Esophagus muscularis mucosa (tissue), 4 donors: Measurements from ENCODE around the gene THBD. TPM values are rescaled to one million over a fixed set of nuclear protein-coding genes. Genes with fewer than 3 reads are reported as not detected.
A peak's percentile ranks its signal among the peaks of the same experiment; 100 is the strongest.

Source experiments
- DNase-seq: peaks from one replicate; pipeline ENCODE4 v3.0.0-alpha.2; 2017; ENCODE audit errors: extremely low spot score
- H3K27ac ChIP-seq, 4 donors: fragments of 200-600 bp; sonication (generic); replicated peaks in 1 of 4; 1 replicate in 3 of 4; 2 replicates in 1 of 4; pipeline ENCODE4 v1.5.1; 2016 to 2019; ENCODE audit warnings: mild to moderate bottlenecking in 1 of 4
- H3K27me3 ChIP-seq, 4 donors: fragments of 200-600 bp; sonication (generic); one replicate each; pipeline versions ENCODE4 v1.5.1 to v1.6.0; 2016 to 2019
- H3K36me3 ChIP-seq, 4 donors: fragments of 200-600 bp; sonication (generic); one replicate each; pipeline ENCODE4 v1.5.1; 2016 to 2019
- H3K4me1 ChIP-seq, 4 donors: fragments of 200-600 bp; sonication (generic); one replicate each; pipeline ENCODE4 v1.5.1; 2016 to 2019
- H3K4me3 ChIP-seq, 4 donors: fragments of 200-600 bp; sonication (generic); 1 replicate in 2 of 4; 2 replicates in 2 of 4; pipeline ENCODE4 v1.5.1; 2016 to 2019; ENCODE audit warnings: mild to moderate bottlenecking in 4 of 4, moderate library complexity in 1 of 4
- H3K9me3 ChIP-seq, 4 donors: fragments of 200-600 bp; sonication (generic); 1 replicate in 3 of 4; 2 replicates in 1 of 4; pipeline ENCODE4 v1.5.1; 2016 to 2019
- CTCF ChIP-seq, 3 experiments: fragments of 200-600 bp in 2 of 3; fragments of 450-650 bp in 1 of 3; sonication (generic) in 2 of 3; IDR thresholded peaks; one replicate each; pipeline ENCODE4 v1.5.1; 2017 to 2019; ENCODE audit warnings: antibody characterized with exemption in 3 of 3, mild to moderate bottlenecking in 2 of 3, moderate library complexity in 1 of 3
- EP300 ChIP-seq: sonication (generic); formaldehyde crosslinking; IDR thresholded peaks from one replicate; pipeline ENCODE4 v1.6.1; 2017; ENCODE audit warnings: antibody characterized with exemption
- POLR2A ChIP-seq: fragments of 450-650 bp; IDR thresholded peaks from one replicate; pipeline ENCODE4 v1.6.1; 2017; ENCODE audit warnings: antibody characterized with exemption, moderate library complexity, mild to moderate bottlenecking, low read depth
- POLR2AphosphoS5 ChIP-seq, 2 donors: sonication (generic); formaldehyde crosslinking; IDR thresholded peaks; one replicate each; pipeline ENCODE4 v1.6.1; 2017; ENCODE audit warnings: antibody characterized with exemption in 2 of 2
- WGBS: methylation state at CpG from one replicate; pipeline ENCODE4 v1.1.5; 2018; 5-methylcytosine and 5-hydroxymethylcytosine counted together
- intact Hi-C: fragments of 100-400 bp; cut with DNase I; formaldehyde crosslinking; loops from one replicate; pipeline ENCODE4 v1.15.1; 2023
- total RNA-seq, 4 donors: library from RNA; depleted of rRNA; stranded (reverse); fragments of >200 nt; gene quantifications; one replicate each; pipeline versions ENCODE4 v1.1.0 to v1.2.1, GENCODE V29; 2016

THBD gene, protein sequence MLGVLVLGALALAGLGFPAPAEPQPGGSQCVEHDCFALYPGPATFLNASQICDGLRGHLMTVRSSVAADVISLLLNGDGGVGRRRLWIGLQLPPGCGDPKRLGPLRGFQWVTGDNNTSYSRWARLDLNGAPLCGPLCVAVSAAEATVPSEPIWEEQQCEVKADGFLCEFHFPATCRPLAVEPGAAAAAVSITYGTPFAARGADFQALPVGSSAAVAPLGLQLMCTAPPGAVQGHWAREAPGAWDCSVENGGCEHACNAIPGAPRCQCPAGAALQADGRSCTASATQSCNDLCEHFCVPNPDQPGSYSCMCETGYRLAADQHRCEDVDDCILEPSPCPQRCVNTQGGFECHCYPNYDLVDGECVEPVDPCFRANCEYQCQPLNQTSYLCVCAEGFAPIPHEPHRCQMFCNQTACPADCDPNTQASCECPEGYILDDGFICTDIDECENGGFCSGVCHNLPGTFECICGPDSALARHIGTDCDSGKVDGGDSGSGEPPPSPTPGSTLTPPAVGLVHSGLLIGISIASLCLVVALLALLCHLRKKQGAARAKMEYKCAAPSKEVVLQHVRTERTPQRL
- 100 to 1,000 TPM in 1 of 4 donors, 10 to 100 TPM in 3; 22.4 to 206 (median 47.3) TPM for total RNA-seq

DNA sequence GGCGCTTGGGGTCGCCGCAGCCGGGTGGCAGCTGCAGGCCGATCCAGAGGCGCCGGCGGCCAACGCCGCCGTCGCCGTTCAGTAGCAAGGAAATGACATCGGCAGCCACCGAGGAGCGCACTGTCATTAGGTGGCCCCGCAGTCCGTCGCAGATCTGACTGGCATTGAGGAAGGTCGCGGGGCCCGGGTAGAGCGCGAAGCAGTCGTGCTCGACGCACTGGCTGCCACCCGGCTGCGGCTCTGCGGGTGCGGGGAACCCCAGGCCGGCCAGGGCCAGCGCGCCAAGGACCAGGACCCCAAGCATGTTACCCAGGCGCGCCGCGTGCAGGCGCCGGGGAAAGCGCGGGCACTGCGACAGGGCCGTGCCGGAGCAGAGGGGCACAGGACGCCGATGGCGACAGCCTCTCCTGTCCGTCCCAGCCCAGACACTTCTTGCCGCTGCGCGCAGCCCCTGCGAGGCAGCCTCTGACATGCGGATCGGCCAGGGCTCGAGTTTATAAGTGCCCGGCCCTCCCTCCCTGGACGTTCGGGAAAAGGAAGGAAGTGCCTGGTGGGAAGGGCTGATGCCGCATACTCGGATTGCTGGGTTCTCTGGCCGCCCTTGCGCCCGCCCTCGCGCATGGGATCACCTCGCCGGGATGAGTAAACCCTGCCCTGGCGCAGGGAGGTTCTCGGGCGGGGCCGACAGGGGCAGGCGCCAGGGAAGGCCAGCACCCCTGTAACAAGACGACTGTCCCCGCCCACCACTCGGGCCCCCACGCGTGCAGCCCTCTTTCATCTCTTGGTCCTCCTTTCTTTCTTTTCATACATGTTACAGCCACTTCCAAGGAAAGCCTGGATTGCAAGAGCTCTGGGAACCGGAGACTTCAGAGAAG, at the start of gene THBD:
THBD (minus strand) TSS at position 472 of the 875 bp plus-strand sequence; CDS start at position 304, 168 bp downstream.
- Histone ChIP-seq H3K27ac (peak within 1 kb of the TSS; percentile 69 to 85 (median 82)), H3K27me3 (peaks cover 0 to 72% (median 14%) of the 10 kb centered on the region in 4 donors), H3K4me3 (peak within 1 kb of the TSS; percentile 56 to 65 (median 60)), H3K9me3 (no peaks in the 10 kb centered on the region), H3K36me3 (peaks cover 0 to 16% (median 0%) of the 10 kb centered on the region in 4 donors), H3K4me1 (peaks cover 27 to 65% (median 45%) of the 10 kb centered on the region in 4 donors)
- DNase-seq: peak; percentile 95
- peak; percentile 88 to 93 for TF ChIP-seq POLR2AphosphoS5 (IDR thresholded peaks at IDR 0.05)
- TF ChIP-seq CTCF (IDR thresholded peaks at IDR 0.05): no peak
- TF ChIP-seq EP300: no peak
- TF ChIP-seq POLR2A: peak; percentile 52
- intact Hi-C loops: loop anchor here (10.0 kb wide), 1 partner anchor 295 kb away; no protein-coding TSS in a partner anchor
- WGBS: 0% methylated on average over 11 of the region's 79 CpGs

GRCh38 chr20:23097636-23098580, 48.4 kb upstream of the THBD start:
- intact Hi-C loops: no loop called here
- TF ChIP-seq POLR2AphosphoS5 (IDR thresholded peaks at IDR 0.05) (no peak), POLR2A (no peak), EP300 (no peak)
- Histone ChIP-seq H3K36me3 (no peaks in the 10 kb centered on the region), H3K27ac (no peak overlapping the region), H3K4me1 (peaks cover 3 to 12% (median 6%) of the 10 kb centered on the region in 4 donors), H3K4me3 (no peak overlapping the region), H3K27me3 (no peaks in the 10 kb centered on the region), H3K9me3 (no peaks in the 10 kb centered on the region)
- no peak for DNase-seq
- 84% methylated on average over 16 of the region's 16 CpGs for WGBS

DNA sequence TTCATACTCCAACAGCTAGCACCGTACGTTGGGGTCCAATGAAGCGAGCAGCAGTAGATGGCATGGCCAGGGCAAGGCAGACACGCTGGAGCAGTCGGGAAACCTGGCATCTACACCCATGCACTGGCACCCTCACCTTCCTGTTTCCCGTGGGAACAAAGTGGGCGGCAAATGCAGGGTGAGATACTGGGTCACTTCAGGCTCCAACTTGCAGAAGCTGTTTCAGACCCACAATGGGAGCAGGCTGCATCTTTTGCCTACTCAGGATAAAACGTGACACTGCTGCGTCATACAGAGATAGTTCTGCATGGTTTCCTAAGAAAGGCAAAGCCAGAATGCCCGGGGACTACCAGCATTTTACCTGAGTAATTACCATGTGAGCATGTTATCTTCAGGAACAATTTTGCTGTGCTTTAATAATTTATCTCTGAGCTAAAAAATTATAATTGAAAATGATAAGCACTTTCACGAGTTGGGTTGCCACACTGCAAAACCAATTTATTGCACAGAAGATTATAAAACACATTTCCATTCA, 47.6 kb upstream of the THBD start:
- DNase-seq: no peak
- 89% methylated on average over 11 of the region's 11 CpGs for WGBS

DNA sequence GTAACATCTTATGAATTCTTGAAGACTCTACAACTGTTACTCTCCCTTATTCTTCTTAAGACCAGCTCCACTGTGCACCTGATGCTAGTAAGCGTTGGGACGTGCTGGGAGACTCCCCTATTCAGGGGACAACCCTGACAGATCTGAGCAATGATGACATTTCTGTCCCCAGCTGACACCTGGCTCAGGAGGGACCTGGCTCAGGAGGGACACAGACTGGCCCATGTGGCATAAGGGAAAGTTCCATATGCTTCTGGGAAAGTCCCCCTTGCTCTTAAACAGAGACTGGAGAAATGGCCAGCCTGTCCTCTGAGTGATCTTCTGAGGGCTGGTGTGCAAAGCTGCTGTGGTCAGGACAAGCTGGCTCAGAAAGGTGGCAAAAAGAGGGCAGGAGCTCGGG, 46.6 kb upstream of the THBD start:
- Histone ChIP-seq H3K27me3 (no peaks in the 10 kb centered on the region), H3K9me3 (no peaks in the 10 kb centered on the region), H3K4me3 (no peak overlapping the region), H3K36me3 (no peaks in the 10 kb centered on the region), H3K4me1 (peaks cover 0 to 15% (median 14%) of the 10 kb centered on the region in 4 donors), H3K27ac (no peak overlapping the region)
- intact Hi-C loops: no loop called here
- DNase-seq: no peak
- no peak for TF ChIP-seq POLR2A
- 89% methylated on average over 3 of the region's 3 CpGs for WGBS

More for the DNA sequence above, 47.6 kb upstream of the THBD start:
- peaks cover under 1 to 12% (median 10%) of the 10 kb centered on the region in 4 donors for H3K4me1 ChIP-seq
- intact Hi-C loops: no loop called here
- no peaks in the 10 kb centered on the region for H3K9me3 ChIP-seq
- H3K36me3 ChIP-seq: no peaks in the 10 kb centered on the region
- H3K27ac ChIP-seq: no peak overlapping the region
- H3K27me3 ChIP-seq: no peaks in the 10 kb centered on the region
- TF ChIP-seq EP300 (no peak), POLR2A (no peak)
- H3K4me3 ChIP-seq: no peak overlapping the region

DNA sequence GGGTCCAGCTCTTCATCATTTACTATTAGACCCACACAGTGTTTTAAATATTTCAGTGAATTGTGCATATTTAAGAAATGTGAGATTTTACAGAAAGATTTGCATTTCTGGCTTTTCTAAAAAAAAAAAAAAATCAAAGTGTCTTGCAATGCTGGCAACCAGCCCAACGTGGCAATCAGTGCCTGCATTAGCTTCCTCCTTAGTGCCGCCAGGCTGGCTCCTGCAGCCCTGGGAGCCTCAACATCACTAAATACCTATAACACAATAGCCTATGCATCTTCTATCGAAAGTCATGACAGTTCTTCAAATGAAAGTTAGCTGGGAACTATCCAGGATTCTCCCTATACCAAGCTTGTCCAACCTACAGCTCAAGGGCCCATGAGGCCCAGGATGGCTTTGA, 46.0 kb upstream of the THBD start:
- Histone ChIP-seq H3K9me3 (no peaks in the 10 kb centered on the region), H3K27me3 (no peaks in the 10 kb centered on the region), H3K27ac (no peak overlapping the region), H3K4me3 (no peak overlapping the region), H3K4me1 (peaks cover 0 to 15% (median 14%) of the 10 kb centered on the region in 4 donors), H3K36me3 (no peaks in the 10 kb centered on the region)
- DNase-seq: no peak
- WGBS: 81% methylated on average over 3 of the region's 3 CpGs
- intact Hi-C loops: no loop called here
- no peak for TF ChIP-seq CTCF (IDR thresholded peaks at IDR 0.05)
- TF ChIP-seq POLR2A: no peak
- no peak for TF ChIP-seq EP300
- TF ChIP-seq POLR2AphosphoS5 (IDR thresholded peaks at IDR 0.05): no peak
